Mammary epithelial cell (primary cell): Measurements from ENCODE around the gene ZNF595.

Experiments used
- EZH2 ChIP-seq: IDR thresholded peaks from 2 replicates; pipeline ENCODE4 v1.6.1; 2012; ENCODE audit warnings: low read length, inconsistent platforms, borderline replicate concordance
- TF ChIP-seq, protein P1 (sequence below), 2 donors: IDR thresholded peaks in 1 of 2; conservative IDR thresholded peaks in 1 of 2; 2 replicates each; pipeline ENCODE4 v1.5.1; 2011 to 2012; ENCODE audit warnings: inconsistent platforms in 2 of 2, low read length in 2 of 2, mild to moderate bottlenecking in 2 of 2, control low read depth in 1 of 2, low read depth in 1 of 2; ENCODE audit not compliant: insufficient read depth in 1 of 2; ENCODE audit errors: extremely low read depth in 1 of 2

- TF ChIP-seq, protein P1, sequence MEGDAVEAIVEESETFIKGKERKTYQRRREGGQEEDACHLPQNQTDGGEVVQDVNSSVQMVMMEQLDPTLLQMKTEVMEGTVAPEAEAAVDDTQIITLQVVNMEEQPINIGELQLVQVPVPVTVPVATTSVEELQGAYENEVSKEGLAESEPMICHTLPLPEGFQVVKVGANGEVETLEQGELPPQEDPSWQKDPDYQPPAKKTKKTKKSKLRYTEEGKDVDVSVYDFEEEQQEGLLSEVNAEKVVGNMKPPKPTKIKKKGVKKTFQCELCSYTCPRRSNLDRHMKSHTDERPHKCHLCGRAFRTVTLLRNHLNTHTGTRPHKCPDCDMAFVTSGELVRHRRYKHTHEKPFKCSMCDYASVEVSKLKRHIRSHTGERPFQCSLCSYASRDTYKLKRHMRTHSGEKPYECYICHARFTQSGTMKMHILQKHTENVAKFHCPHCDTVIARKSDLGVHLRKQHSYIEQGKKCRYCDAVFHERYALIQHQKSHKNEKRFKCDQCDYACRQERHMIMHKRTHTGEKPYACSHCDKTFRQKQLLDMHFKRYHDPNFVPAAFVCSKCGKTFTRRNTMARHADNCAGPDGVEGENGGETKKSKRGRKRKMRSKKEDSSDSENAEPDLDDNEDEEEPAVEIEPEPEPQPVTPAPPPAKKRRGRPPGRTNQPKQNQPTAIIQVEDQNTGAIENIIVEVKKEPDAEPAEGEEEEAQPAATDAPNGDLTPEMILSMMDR (conservative IDR thresholded peaks at IDR 0.05 in 1 of 2, IDR thresholded peaks at IDR 0.05 in 1 of 2; ENCODE audit: extremely low read depth in 1 of 2, insufficient read depth in 1 of 2, low read depth in 1 of 2, low read length in 2 of 2): no peak
- TF ChIP-seq EZH2: no peak
These were observed 71.4 kb downstream of the ZNF595 start, which contains the start of gene ZNF718 for GRCh38 chr4:124275-125081.
